Stimulated activated naive CD4-positive, alpha-beta T cell (primary cell): ENCODE data around the gene CTSC.
"Not testable (repeated sequence)": the region's sequence is repeated elsewhere in the genome, so short reads cannot be mapped to it uniquely, and the experiment has no call there.

Experiments used
- DNase-seq, 6 experiments: peaks; one replicate each; lab custom pipeline; 2025; lab: John Stamatoyannopoulos, UW

The CTSC gene

GRCh38 chr11:88282747-88283515 is 54.6 kb downstream of the CTSC start:
- no peak for DNase-seq

GRCh38 chr11:88281317-88281712 is 56.2 kb downstream of the CTSC start:
- DNase-seq = no peak

GRCh38 chr11:88280673-88281316 is 56.7 kb downstream of the CTSC start:
- no peak for DNase-seq

- DNase-seq = no peak
Measured at GRCh38 chr11:88277349-88277915, 60.1 kb downstream of the CTSC start.

- no peak for DNase-seq
Measured at GRCh38 chr11:88275636-88276035, 61.9 kb downstream of the CTSC start.

GRCh38 chr11:88266919-88267318 is 70.6 kb downstream of the CTSC start:
- DNase-seq = no peak

- no peak for DNase-seq
Measured at GRCh38 chr11:88266157-88266556, 71.4 kb downstream of the CTSC start.

- DNase-seq = no peak
Measured at GRCh38 chr11:88259431-88259830, 78.1 kb downstream of the CTSC start.

GRCh38 chr11:88252208-88252607 is 85.3 kb downstream of the CTSC start:
- DNase-seq = no peak

- no peak for DNase-seq
Measured at GRCh38 chr11:88250566-88251242, 86.8 kb downstream of the CTSC start.

GRCh38 chr11:88249706-88250105 is 87.8 kb downstream of the CTSC start:
- DNase-seq = no peak

GRCh38 chr11:88246696-88247095 is 90.8 kb downstream of the CTSC start:
- no peak for DNase-seq

GRCh38 chr11:88245576-88245975 is 92.0 kb downstream of the CTSC start:
- not testable (repeated sequence) for DNase-seq
